Measurements from ENCODE around the gene TENM4.

- TF ChIP-seq POLR2A (IDR thresholded peaks at IDR 0.05) (no peak), CTCF (IDR thresholded peaks at IDR 0.05) (no peak)
Observed at GRCh38 chr11:79321263-79321662, 119.6 kb downstream of the TENM4 start.

All from Peyer's patch (tissue), 4 donors.